IMR-90 (cell line): Measurements from ENCODE around the gene EPS15. TPM values are rescaled to one million over a fixed set of nuclear protein-coding genes. Genes with fewer than 3 reads are reported as not detected.
"Not testable (repeated sequence)": the region's sequence is repeated elsewhere in the genome, so short reads cannot be mapped to it uniquely, and the experiment has no call there.

Source experiments
- ATAC-seq: fragments of 200-7000 bp; cut with Tn5 transposase; 2 replicates; pipeline ENCODE4 v1.9.1; 2020; ENCODE audit warnings: low read depth, mild to moderate bottlenecking, moderate library complexity
- BruUV-seq: library from RNA; stranded (reverse); fragments of 400-500 nt; replicated peaks from 2 replicates; lab custom pipeline; 2021; lab: Mats Ljungman, UMichigan
- CTCF ChIA-PET: fragments of 300-600 bp; formaldehyde crosslinking; extraction: SDS; loops from one replicate; lab custom pipeline; 2021; ENCODE audit warnings: antibody characterized with exemption; lab: Yijun Ruan, JAX
- POLR2A ChIA-PET: fragments of 300-600 bp; sonication (Branson Sonifier 250); formaldehyde crosslinking; loops from one replicate; lab custom pipeline; 2022; ENCODE audit warnings: antibody characterized with exemption; ENCODE audit not compliant: unreplicated experiment; lab: Charles Lee
- DNase-seq: peaks from one replicate; pipeline ENCODE4 v3.0.0; 2013
- H2AFZ ChIP-seq: replicated peaks from 2 replicates; pipeline ENCODE3; 2013; ENCODE audit warnings: low read length, mild to moderate bottlenecking; ENCODE audit not compliant: poor library complexity
- H2AK5ac ChIP-seq: 2 replicates; pipeline ENCODE4 v1.6.1; 2013; ENCODE audit warnings: low read depth, low read length, inconsistent platforms
- H2AK9ac ChIP-seq: replicated peaks from 2 replicates; pipeline ENCODE3; 2013; ENCODE audit warnings: mild to moderate bottlenecking, low read depth, low read length, moderate library complexity; ENCODE audit not compliant: poor library complexity
- H2BK120ac ChIP-seq: 2 replicates; pipeline ENCODE4 v1.6.1; 2013; ENCODE audit warnings: low read depth, low read length, inconsistent platforms
- H2BK15ac ChIP-seq: 3 replicates; pipeline ENCODE4 v1.6.1; 2013; ENCODE audit warnings: low read depth, low read length, inconsistent platforms
- H2BK20ac ChIP-seq: 2 replicates; pipeline ENCODE4 v1.6.1; 2013; ENCODE audit warnings: low read depth, mild to moderate bottlenecking, inconsistent platforms, low read length, moderate library complexity
- H2BK5ac ChIP-seq: 2 replicates; pipeline ENCODE4 v1.6.1; 2013; ENCODE audit warnings: mild to moderate bottlenecking, low read depth, low read length, inconsistent platforms; ENCODE audit not compliant: poor library complexity, severe bottlenecking
- H3K14ac ChIP-seq: replicated peaks from 2 replicates; pipeline ENCODE4 v1.6.1; 2013; ENCODE audit warnings: low read depth, low read length, inconsistent platforms
- H3K18ac ChIP-seq: 2 replicates; pipeline ENCODE4 v1.6.1; 2013; ENCODE audit warnings: low read depth, low read length, control low read depth
- H3K23ac ChIP-seq: 2 replicates; pipeline ENCODE4 v1.6.1; 2013; ENCODE audit warnings: low read depth, low read length, inconsistent platforms
- H3K27ac ChIP-seq: 2 replicates; pipeline ENCODE4 v1.5.1; 2013; ENCODE audit warnings: mild to moderate bottlenecking, control low read depth, low read length; ENCODE audit not compliant: insufficient read depth
- H3K27me3 ChIP-seq: 2 replicates; pipeline ENCODE4 v1.6.1; 2013; ENCODE audit warnings: low read length; ENCODE audit not compliant: control insufficient read depth, insufficient read depth
- H3K36me3 ChIP-seq: 2 replicates; pipeline ENCODE4 v1.6.1; 2013; ENCODE audit warnings: low read length, mixed read lengths; ENCODE audit not compliant: control insufficient read depth, insufficient read depth
- H3K4ac ChIP-seq: 2 replicates; pipeline ENCODE4 v1.6.1; 2013; ENCODE audit warnings: low read depth, low read length, inconsistent platforms
- H3K4me1 ChIP-seq: 2 replicates; pipeline ENCODE4 v1.6.1; 2013; ENCODE audit warnings: low read length, mixed read lengths; ENCODE audit not compliant: control insufficient read depth, insufficient read depth
- H3K4me2 ChIP-seq: 2 replicates; pipeline ENCODE4 v1.6.1; 2013; ENCODE audit warnings: low read depth, mild to moderate bottlenecking, control low read depth, low read length, moderate library complexity
- H3K4me3 ChIP-seq: 2 replicates; pipeline ENCODE4 v1.5.1; 2013; ENCODE audit warnings: low read depth, mild to moderate bottlenecking, control low read depth, low read length, moderate library complexity; ENCODE audit not compliant: insufficient read depth
- H3K56ac ChIP-seq: 2 replicates; pipeline ENCODE4 v1.6.1; 2013; ENCODE audit warnings: low read length, inconsistent platforms; ENCODE audit not compliant: insufficient read depth; ENCODE audit errors: extremely low read depth
- H3K79me1 ChIP-seq, 2 experiments: 2 replicates each; pipeline ENCODE4 v1.6.1; 2013; ENCODE audit warnings: low read length in 2 of 2, inconsistent platforms in 1 of 2, low read depth in 1 of 2
- H3K9ac ChIP-seq: 2 replicates; pipeline ENCODE4 v1.6.1; 2013; ENCODE audit warnings: low read depth, low read length, control low read depth
- H3K9me1 ChIP-seq: 2 replicates; pipeline ENCODE4 v1.6.1; 2013; ENCODE audit warnings: low read length, inconsistent platforms; ENCODE audit not compliant: insufficient read depth
- H3K9me3 ChIP-seq: 2 replicates; pipeline ENCODE4 v1.6.1; 2013; ENCODE audit warnings: low read length; ENCODE audit not compliant: control insufficient read depth, insufficient read depth
- H4K20me1 ChIP-seq: 2 replicates; pipeline ENCODE4 v1.6.1; 2013; ENCODE audit warnings: low read length, inconsistent platforms; ENCODE audit not compliant: insufficient read depth
- H4K5ac ChIP-seq: 2 replicates; pipeline ENCODE4 v1.6.1; 2013; ENCODE audit warnings: mild to moderate bottlenecking, low read depth, low read length, control low read depth
- H4K8ac ChIP-seq, 2 experiments: 2 replicates each; pipeline ENCODE4 v1.6.1; 2013; ENCODE audit warnings: low read depth in 2 of 2, low read length in 2 of 2, control low read depth in 1 of 2, inconsistent platforms in 1 of 2
- H4K91ac ChIP-seq: 2 replicates; pipeline ENCODE4 v1.6.1; 2013; ENCODE audit warnings: low read depth, low read length, inconsistent platforms; ENCODE audit not compliant: insufficient read depth
- WGBS, 2 experiments: methylation state at CpG; one replicate each; pipeline versions ENCODE4 v1.1.5 to v1.1.7; 2013; ENCODE audit warnings: missing lambda C conversion rate in 2 of 2; ENCODE audit not compliant: insufficient read length in 1 of 2; ENCODE audit errors: extremely low coverage in 2 of 2; 5-methylcytosine and 5-hydroxymethylcytosine counted together
- dilution Hi-C: fragments of 300-500 bp; cut with HindIII; formaldehyde crosslinking; loops from one replicate; pipeline ENCODE4 v1.14.3; 2018; ENCODE audit warnings: low sequenced_read_pairs; ENCODE audit not compliant: unreplicated experiment
- in situ Hi-C: fragments of 300-500 bp; cut with MboI; formaldehyde crosslinking; loops from 3 replicates; pipeline ENCODE4 v1.14.3; 2019; ENCODE audit warnings: low sequenced_read_pairs, inconsistent platforms, mixed read lengths
- intact Hi-C: fragments of 100-400 bp; cut with micrococcal nuclease; formaldehyde crosslinking; loops from 2 replicates; pipeline ENCODE4 v1.10.0; 2022
- polyA plus RNA-seq, 3 experiments: library from polyadenylated mRNA; depleted of rRNA; stranded (reverse); fragments of >200 nt; gene quantifications; 2 replicates each; pipeline ENCODE4 v1.2.3, GENCODE V29; 2012; ENCODE audit warnings: low replicate concordance in 1 of 3
- total RNA-seq: library from RNA; depleted of rRNA; stranded (reverse); fragments of >200 nt; gene quantifications from 2 replicates; pipeline ENCODE4 v1.2.3, GENCODE V29; 2012

Gene EPS15
- total and polyA plus RNA-seq, 2 of the 4 experiments (the other 2 are of a cell fraction), result 17.6 to 38.0 TPM

GRCh38 chr1:51386259-51386658 is 132.8 kb downstream of the EPS15 start:
- BruUV-seq, H2BK5ac ChIP-seq, H3K4me1 ChIP-seq, H2AK9ac ChIP-seq, H2BK120ac ChIP-seq, H3K9me3 ChIP-seq, H3K9me1 ChIP-seq, H3K18ac ChIP-seq, H3K14ac ChIP-seq, H3K4me2 ChIP-seq, H3K23ac ChIP-seq, H4K20me1 ChIP-seq, intact Hi-C loops, H2AFZ ChIP-seq, CTCF ChIA-PET, H2AK5ac ChIP-seq, H4K8ac ChIP-seq, H3K4ac ChIP-seq, H3K36me3 ChIP-seq, dilution Hi-C loops, ATAC-seq, DNase-seq, H4K91ac ChIP-seq, H3K9ac ChIP-seq, H3K79me1 ChIP-seq, H4K5ac ChIP-seq, H2BK20ac ChIP-seq, H3K27me3 ChIP-seq, in situ Hi-C loops, H3K27ac ChIP-seq, H3K4me3 ChIP-seq, POLR2A ChIA-PET, H3K56ac ChIP-seq, H2BK15ac ChIP-seq: not testable (repeated sequence)
- no CpG with 5 or more reads among the region's 5 CpGs for WGBS, 2 experiments
